Body of pancreas (tissue), 4 donors: Measurements from ENCODE around the gene ARID5B.

Source experiments
- POLR2A ChIP-seq, 3 donors: fragments of 450-650 bp; IDR thresholded peaks; one replicate each; pipeline ENCODE4 v1.6.1; 2016; ENCODE audit warnings: antibody characterized with exemption in 3 of 3, mild to moderate bottlenecking in 2 of 3
- TF ChIP-seq, protein P1 (sequence below), 7 experiments: fragments of 450-650 bp in 4 of 7; fragments of 200-600 bp in 3 of 7; sonication (generic) in 3 of 7; IDR thresholded peaks; one replicate each; pipeline ENCODE4 v1.5.1; 2016 to 2019; ENCODE audit warnings: antibody characterized with exemption in 7 of 7

DNA sequence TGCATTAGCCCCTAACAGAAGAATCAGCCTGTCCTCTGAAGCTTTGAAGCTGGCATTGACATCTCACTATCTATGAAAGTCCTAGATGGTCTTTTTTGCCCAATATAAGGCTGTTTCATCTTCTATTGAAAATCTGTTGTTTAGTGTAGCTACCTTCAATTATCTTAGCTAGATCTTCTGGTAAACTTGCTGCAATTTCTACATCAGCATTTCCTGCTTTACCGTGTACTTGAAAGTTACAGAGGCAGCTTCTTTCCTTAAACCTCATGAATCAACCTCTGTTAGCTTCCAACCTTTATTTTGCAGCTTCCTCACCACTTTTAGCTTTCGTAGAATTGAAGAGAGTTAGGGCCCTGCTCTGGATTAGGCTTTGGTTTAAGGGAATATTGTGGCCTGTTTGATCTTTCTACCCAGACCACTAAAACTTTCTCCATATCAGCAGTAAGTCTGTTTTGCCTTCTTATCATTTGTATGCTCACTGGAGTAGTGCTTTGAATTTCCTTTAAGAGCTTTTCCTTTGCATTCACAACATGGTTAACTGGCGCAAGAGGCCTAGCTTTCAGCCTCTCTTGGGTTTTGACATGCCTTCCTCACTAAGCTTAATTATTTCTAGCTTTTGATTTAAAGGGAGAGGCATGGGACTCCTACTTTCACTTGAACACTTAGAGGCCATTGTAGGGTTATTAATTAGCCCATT is 32.5 kb downstream of the ARID5B start:
- TF ChIP-seq, protein P1, sequence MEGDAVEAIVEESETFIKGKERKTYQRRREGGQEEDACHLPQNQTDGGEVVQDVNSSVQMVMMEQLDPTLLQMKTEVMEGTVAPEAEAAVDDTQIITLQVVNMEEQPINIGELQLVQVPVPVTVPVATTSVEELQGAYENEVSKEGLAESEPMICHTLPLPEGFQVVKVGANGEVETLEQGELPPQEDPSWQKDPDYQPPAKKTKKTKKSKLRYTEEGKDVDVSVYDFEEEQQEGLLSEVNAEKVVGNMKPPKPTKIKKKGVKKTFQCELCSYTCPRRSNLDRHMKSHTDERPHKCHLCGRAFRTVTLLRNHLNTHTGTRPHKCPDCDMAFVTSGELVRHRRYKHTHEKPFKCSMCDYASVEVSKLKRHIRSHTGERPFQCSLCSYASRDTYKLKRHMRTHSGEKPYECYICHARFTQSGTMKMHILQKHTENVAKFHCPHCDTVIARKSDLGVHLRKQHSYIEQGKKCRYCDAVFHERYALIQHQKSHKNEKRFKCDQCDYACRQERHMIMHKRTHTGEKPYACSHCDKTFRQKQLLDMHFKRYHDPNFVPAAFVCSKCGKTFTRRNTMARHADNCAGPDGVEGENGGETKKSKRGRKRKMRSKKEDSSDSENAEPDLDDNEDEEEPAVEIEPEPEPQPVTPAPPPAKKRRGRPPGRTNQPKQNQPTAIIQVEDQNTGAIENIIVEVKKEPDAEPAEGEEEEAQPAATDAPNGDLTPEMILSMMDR (IDR thresholded peaks at IDR 0.05): no peak
- TF ChIP-seq POLR2A (IDR thresholded peaks at IDR 0.05): no peak
